Ureter (tissue), 1 donor: ENCODE data around the gene EDN2. TPM values are rescaled to one million over a fixed set of nuclear protein-coding genes. Genes with fewer than 3 reads are reported as not detected.

ENCODE experiments used
- DNase-seq: peaks from one replicate; pipeline ENCODE4 v3.0.0-alpha.2; 2020; ENCODE audit warnings: low spot score
- total RNA-seq: library from RNA; stranded (reverse); gene quantifications from one replicate; pipeline ENCODE4 v1.2.4, GENCODE V29; 2023
- donor health status: DM: yes; HTN: yes; CAD: no.

Gene EDN2
- total RNA-seq, 1 donor from 2014 or later, result 5.3 TPM

DNA sequence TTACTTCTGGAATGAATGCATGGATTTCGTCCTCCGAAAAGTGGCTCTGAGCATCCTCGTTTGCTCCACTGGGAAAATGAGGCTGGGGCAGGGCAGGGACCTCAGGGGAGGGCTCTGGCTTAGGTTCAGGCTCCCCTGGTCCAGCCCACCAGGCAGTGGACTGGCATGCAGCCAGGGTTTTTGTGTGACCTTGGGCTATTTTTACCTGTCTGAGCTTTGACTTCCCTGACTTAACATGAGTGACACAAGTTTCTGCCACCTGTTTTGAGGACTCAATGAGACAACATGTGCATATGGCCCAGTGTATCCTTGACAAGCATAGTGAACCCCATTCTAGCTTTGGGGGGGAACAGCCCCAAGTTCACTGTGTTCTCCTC, 32.6 kb upstream of the EDN2 start:
- DNase-seq, result no peak

DNA sequence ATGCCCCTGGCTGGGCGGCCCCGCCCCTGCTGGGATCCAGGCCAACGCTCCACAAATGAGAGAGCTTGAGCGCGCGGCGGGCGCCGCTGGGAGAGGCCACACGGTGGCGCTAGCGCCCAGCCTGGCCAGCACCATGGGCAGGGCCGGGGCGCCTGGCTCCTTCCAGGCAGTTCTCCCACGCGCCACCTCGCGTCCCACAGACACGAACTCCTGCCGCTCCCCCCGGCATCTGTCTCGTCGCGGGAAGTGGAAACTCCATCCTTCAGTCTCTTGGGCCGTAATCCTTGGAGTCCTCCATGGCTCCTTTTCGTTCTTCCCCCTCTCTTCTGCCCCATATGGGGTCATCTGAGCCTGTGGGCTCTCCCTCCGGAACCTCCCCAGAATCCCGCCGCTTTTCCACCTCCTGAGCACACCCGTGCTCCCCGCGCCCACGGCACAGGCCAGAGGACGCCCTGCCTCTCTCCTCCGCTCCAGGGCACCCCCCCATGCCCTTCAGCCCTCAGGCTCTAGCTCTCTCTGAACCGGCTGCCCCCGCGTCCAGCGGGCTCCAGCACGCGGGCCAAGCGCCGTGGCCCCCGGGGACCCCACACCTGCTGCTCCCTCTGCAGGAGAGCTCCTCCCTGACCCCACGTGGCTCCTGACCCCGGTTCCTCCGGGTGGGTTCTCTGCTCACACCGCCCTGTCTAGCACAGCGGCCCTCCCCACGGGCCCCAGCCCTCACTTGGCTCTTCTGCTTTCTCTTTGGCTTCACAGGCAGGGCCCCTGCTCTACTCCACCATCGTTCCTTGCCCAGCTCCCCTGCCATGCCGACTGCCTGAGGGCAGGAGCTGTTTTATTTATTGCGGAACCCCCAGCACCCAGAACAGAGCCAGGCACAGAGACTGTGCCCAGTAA, 31.9 kb upstream of the EDN2 start:
- DNase-seq, result peak; percentile 92

DNA sequence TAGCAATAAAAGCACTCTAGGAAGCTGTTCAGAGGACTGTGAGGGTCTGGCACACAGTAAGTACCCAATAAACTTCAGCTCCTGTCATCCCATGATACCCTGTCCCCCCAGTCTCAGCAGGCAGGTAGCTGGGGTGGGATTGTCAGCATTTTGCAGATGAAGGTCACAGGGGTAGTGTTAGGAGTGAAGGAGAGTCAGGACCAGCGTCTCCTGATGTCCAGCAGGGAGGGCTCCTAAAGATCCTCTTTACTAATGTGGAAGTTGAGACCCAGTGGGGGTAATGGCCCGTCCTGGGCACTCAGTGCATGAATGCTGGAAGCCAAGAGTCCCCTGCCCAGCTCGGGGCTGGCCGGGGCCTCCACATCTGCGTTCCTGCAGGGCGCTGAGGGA, 31.3 kb upstream of the EDN2 start:
- no peak for DNase-seq

DNA sequence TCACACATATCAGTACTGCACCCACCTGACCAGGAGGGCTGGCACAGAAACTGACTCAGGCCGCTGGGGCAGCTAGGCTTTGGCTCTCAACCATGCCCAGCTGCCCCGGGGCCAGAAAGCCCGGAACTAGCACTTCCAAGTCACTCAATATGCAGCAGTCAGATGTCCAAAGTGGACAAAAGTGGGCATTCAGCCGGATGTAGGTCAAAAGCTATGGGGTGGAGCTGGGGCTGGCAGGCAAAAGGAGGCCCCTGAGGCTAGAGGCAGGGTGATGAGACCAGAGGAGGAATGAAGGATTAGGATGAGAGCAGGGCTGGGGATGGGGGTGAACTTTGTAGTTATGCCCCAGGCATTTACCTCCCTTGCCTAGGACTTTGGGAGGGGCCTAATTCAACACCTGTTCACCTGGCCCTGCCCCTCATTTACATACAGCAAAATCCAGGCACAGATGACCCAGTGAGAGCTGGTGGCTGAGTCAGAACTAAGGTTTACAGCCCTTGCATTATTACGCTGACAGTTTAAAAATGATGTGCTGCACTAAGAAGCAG, 30.7 kb upstream of the EDN2 start:
- DNase-seq, result no peak

DNA sequence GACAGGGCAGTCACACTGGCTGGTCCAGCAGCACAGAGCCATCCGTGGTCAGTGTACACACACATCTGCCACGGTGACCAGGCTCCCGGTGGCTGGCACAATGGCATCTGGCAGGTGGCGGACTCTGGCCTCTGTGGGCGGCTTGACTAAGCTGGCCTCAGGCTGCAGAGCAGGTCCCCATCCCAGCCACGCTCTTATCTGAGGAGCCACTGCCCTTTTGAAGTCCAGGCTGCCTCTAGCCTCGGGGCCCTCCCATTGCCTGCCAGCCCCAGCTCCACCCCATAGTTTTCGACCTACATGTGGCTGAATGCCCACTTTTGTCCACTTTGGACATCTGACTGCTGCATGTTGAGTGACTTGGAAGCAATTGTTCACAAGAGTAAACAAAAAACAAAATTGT, 29.9 kb upstream of the EDN2 start:
- DNase-seq, result no peak

DNA sequence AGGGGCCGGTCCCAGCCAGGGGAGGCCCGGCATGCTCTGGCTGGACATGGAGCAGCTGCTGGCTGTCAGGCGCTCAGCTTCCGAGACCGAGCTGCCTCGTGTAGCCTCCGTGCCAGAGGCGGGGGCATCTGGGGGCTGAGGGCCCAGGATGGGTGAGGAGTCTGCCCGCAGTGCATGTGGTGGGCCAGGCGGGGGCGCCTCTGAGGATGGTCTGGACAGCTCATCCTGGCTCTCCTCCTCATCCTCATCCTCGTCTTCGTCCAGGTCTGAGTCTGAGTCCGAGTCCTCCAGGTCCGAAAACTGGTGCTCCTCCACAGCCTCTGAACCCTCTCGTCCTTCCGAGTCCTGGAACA, 28.9 kb upstream of the EDN2 start:
- DNase-seq, result no peak

DNA sequence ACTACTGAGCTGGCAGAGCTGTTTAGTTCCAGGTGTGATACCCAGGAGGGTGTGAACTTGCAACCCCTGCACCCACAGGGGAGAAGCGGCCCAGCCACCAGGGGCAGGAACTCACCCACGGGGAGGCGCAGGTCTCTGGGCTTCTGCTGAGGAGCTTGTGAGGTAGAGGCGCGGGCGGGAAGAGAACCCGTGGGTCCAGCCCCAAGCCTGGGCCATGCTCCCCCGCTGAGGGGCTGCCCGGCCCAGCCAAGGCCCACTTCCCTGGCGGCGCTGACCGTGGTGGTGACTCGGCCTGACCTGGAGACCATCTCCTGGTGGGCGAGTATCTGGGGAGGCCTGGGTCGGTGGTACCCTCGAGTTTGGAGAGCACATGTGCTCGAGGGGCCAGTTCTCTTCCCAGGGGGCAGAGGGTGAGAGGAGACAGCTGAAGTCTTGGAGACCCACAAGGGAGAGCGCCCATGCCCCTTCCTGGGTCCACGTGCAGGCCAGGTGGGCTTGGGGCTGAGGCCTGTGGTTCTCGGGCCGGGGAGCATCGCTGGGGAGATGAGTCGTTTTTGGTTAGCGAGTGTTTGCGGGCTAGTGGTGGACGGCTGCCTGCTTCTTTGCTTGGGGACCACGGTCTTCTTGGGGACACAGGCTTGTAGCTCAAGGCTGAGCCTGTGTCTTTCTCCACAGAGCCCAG, 28.4 kb upstream of the EDN2 start:
- no peak for DNase-seq

DNA sequence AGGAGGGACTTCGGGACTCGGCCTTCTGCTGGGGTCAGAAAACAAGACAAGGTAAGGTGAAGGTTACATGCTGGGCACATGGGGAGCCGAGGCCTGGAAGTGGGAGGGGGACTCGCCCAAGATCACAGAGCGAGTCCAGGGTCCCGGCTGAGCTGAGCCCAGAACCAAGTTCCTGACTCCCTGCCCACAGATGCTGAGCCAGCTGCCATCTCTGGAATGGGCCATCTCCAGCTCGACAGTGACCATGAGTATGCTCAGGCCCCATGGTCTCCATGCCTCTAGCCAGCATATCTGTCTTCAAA, 26.7 kb upstream of the EDN2 start:
- DNase-seq, result no peak

DNA sequence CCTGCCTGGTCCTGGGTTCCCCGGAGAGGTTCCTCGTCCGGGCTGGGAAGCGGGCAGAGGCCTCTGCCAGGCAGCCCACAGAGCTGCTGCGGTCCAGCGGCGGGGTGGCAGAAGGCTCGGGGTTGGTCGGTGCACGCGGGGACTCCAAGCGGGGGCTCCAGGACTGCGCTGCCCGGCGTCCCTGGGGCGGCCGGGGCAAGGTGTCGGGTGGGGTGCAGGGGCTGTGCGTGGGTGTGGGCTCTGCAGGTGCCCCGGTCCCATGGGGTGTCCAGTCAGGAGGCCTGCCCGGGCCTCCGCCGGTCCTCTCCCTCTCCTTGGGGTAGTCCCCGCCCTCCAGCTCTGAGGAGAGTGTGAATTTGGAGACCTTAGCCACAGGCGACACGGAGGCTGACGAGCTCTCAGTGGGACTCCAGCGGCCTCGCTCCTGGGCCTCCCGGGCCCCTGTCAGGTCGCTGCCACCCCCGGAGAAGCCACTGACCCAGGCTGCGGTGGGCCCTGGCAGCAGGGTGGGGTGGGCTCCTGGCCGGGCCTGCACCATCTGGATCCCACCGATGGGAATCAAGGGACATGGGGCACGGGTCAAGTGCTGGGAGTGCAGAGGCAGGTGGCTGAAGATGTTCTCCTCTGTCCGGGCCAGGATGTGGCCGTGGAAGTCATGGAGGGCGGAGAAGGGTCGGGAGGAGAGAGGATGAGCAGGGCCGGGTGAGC, 26.2 kb upstream of the EDN2 start:
- DNase-seq, result no peak

DNA sequence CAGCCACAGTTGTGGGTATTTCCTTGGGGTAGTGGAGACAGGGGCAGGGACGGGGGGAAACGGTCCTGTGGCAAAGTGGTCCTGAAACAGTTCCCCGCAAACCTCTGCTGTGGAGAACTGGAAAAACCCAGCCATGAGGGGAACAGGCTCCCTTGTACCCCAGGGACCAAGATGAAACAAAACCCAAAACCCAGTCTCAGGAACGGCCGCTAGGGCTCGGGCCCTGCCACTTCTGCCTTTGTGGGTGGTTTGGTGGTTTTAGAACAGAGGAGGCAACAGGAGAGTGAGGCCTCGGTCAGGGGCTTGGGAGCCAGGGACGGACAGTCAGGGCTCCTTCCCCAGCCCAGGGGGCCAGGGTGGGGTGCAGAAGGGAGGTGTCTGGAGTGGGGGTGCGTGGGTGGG, 24.8 kb upstream of the EDN2 start:
- DNase-seq, result no peak

DNA sequence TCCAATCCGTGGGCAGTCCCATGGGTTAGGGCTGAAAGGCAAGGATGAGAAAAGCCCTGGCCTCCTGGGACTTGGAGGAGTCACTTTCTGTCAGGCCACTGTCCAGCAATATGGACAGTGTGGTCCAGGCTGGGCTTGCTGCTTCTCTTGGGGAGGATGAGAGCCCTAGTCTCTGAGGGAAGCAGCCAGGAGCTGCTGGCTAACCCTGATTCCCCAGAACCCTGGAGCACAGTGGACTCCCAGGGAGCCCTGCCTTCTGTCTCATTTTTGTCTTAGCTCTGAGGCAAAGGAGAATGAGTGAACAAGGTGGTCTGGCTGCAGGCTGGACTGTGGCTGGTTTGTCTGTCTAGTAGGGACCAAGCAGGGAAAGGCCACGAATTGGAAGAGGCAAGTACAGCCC, 23.8 kb upstream of the EDN2 start:
- DNase-seq, result no peak

DNA sequence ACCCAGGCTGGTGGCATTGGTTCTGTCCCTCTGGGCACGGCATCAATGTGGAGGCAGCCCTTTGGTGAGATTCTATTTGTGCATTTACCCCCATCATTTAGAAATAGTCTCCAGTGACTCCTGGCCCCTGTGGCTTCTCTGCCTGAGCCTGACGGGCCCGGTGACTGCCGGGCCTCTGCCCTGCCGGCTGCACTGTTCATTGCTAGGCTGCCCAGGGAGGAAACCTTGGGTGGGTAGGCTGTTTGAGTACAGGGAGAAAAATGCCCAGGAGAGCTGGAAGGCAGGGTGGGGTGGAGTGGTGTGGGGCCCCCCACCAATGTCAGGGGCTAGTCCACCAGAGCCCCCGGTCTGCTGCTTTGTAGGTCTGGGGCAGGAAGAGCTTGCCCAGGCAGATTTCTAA, 23.4 kb upstream of the EDN2 start:
- DNase-seq, result no peak

DNA sequence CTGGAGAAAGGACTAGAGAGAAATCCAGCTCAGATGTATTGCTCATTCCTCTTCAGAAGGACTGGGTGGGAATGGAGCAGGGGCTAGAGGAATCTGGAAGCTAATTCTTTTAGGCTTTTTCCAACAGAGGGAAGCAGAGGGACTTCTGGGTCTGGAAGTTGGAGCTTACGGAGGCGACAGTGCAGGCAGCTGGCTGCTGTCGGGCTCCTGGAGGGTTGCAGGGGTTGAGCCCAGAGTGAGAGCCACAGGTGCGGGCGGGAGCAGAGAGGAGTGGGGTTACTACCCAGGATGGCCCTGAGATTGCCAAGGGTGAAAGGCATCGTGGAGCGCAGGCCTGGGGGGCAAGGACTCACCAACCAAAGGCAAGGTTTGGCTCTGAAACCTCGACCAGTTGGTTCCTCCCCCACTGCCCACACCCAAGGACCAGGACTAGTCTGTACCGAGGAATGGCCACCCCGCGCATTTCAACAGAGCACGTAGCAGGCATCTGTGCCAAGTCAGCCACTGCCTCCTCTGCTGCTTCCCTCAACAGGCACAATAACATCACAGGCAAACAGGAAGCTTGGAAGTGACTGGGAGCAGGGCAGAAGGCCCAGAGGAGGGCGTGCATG, 22.7 kb upstream of the EDN2 start:
- DNase-seq, result no peak

DNA sequence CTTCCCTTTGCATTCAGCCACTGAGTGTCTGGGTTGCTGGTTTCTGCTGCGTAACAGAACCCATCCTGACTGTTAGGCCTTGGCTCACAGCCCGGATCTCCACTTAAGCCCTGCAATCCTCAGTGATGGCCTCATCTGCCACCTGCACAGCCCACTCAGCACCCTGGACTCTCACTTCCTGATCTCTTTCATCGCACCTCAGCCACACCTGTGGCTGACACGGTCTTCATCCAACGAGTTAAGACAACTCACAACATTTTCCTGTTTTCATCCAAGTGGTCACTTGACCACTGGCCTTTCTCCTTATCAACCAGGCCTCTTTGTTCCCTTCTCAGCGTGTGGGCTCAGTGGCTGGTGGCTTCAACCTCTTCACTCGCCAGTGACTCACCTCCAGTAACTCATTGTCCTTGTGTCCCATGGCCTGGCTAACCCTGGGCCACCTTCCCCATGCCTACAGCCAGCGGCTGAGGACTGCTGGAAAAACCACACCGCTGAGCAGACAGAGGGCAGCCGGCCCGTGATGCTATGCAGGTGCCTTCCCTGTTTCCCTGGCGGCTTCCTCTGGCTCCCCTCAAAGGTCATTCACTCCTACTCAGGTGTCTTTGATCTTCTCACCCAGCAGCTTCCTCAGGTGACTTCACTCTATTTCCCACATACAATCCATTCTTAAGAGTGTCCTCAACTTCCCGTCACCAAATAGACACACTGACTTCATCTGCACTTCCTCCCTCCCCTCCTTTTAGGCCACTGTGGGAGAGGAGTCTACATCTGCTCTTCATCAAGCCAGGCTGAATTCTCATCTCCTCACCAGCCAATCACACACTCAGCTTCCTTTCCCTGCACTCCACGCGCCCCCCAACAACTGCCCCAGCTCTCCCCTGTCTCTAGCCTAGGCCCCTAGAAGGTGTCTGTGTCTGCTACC, 19.9 kb upstream of the EDN2 start:
- no peak for DNase-seq

DNA sequence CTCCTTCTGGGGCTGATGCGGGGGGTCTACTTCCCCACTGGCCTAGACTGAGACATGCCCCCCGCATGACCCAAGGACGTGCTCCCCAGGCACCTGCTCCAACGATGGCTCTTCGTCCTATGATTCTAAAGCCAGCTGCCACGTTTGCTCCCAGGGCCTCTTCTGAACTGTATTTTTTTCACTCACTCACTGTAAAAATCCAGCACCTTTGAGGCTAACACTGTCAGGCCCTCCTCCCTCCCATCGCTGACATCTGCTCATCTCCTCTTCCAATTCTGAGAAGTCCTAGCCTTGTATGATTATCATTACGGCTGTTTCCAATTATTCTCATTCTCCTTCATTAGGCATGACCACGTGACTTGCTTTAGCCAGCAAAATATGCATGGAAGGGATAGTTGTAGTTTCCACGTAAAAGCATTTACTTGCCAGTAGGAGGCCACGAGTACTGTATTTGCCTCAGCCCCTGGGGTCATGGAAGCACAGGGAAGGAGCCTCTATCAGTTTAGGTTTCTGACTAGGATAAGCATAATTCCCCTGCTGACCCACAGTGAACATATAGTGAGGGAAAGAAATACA, 19.1 kb upstream of the EDN2 start:
- DNase-seq, result no peak

DNA sequence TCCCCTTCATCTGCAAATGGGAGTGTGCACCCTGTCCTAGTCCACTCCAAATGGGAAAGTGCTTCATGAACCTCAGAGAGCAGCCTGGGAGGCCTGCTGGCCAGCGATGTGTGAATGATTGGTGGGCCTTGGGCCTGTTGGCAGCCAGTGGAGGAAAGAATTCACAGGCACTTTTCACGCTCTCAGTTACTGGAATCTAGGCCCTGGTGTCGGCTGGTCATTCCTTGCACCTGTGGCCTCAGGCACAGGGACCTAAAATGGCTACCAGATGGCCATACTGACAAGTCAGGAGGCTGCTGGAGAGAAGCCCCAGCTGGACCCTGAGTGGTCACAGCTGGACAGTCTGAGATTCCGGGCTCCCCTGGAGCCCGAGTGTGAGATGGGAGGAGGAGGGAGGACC, 18.4 kb upstream of the EDN2 start:
- DNase-seq, result no peak

DNA sequence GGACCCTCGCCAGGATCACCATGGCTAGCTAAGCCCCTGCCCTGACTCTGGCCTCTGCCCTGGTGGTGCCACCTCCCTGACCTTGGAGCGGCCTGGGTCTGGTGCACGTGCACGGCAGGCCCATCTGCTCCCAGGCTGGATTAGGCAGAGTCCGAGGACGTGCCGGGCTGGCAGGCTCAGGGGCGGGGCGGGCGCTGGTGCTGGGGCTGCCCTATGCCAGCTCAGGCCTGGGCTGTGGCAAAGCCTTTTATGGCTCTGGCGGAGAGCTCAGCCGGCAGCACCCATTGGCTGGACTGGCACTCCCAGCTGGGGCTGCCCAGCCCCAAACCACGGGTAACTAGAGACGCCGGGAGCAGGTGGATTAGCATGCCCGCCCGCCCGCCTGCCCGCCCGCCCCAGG, 17.1 kb upstream of the EDN2 start:
- peak; percentile 84 for DNase-seq

DNA sequence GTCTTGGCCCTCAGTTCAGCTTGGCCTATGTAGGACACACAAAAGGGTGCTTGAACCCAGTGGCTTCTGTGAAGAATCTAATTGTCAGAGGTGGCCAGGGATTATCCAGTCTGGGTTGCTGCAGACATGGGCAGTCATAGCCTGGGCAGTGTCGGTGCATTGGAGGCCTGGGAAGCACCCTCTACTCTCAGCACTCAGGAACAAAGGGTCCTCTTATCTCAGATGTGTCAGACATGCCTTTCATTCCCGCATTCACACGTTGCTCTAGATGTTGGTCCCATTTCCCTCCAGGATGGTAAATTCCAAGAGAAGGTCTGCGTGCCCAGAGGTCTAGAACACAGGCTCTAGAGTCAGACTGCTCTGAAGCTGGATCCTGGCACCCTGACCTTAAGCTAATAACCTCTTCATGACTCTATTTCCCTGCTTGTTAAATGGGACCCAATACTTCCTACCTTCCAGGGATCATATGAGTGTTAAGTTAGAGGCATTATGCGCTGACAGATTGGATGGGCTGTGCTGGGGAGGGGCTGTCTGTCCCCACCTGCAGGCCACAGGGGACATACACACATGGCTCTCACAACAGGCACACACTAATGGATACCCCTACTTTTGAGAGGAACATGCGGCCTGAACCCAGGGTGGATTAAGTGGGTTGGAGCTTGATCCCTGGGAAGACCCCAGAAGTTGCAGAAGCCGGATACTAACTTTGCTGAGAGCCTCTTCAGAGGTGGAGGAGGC, 16.5 kb upstream of the EDN2 start:
- no peak for DNase-seq

DNA sequence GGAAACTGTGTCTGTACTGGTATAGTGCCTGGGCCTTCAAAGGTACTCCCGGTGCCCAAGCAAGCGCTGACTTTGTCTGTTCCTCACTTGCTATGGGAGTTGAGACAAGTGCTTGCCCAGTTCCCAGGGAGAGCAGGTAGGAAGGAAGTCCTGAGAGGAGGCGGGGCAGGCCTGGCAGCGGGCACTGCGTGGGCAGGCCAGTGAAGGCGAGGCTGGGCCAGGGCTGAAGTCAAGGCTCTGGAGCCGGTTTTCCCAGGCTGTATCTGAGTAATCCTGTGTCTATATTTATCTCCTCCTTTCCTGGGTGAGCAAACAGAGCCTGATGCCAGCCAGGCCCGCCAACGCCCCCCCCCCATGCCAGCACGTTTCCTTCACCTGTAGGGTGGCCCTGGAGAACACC, 15.9 kb upstream of the EDN2 start:
- DNase-seq, result peak; percentile 87

DNA sequence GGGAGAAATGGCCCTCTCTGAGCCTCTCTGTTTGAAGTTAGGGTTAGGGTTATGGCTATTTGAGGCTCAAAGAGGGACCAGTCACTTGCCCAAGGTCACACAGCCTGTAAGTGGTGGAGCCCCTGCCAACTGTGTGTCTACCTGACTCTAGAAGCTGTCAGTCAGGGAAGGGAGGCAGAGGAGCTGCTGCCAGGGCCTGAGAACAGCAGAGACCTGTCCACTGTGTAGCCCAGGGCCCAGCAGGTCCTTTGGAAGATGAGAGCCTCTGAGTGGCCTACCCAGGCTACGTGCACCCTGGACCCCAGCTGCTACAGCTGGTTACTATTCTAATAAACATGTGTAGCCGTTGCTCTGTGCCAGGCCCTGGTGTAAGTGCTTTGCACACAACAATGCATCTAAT, 15.1 kb upstream of the EDN2 start:
- DNase-seq, result no peak
